ENCODE data around the gene METAP2.

The METAP2 gene

DNA sequence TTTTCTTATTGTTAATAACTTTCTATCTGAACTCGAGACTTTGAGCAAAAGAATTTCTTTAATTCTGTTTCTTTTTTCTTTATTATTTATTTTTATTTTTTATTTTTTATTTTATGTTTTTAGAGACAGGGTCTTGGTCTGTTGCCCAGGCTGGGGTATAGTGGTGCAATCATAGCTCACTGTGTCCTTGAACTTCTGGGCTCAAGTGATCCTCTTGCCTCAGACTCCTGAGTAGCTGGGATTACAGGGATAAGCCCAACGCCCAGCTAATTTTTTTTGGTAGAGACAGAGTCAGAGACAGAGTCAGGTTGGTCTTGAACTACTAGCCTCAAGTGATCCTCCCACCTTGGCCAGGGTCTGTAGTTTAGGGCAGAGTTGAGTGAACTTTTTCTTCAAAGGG, 18.5 kb downstream of the METAP2 start:
- H3K4me2 ChIP-seq (ENCODE audit: low read length), result no peak overlapping the region
- no peak overlapping the region for H3K27ac ChIP-seq (ENCODE audit: low read depth, low read length)
- H3K27me3 ChIP-seq (ENCODE audit: control insufficient read depth, low read length), result no peaks in the 10 kb centered on the region
- H3K4me1 ChIP-seq (ENCODE audit: control insufficient read depth, low read length), result peaks cover 10% of the 10 kb centered on the region
- no peaks in the 10 kb centered on the region for H4K20me1 ChIP-seq (ENCODE audit: control insufficient read depth, insufficient read depth, low read depth, low read length)
- H3K79me2 ChIP-seq (ENCODE audit: control insufficient read depth, low read length), result peaks cover 95% of the 10 kb centered on the region
- H3K36me3 ChIP-seq (ENCODE audit: control insufficient read depth, low read length), result peaks cover 96% of the 10 kb centered on the region
- no peaks in the 10 kb centered on the region for H3K9me3 ChIP-seq (ENCODE audit: control insufficient read depth, insufficient read depth, low read length)
- H3F3A ChIP-seq (ENCODE audit: control insufficient read depth, insufficient read depth), result peaks cover 34% of the 10 kb centered on the region
- H3K9me2 ChIP-seq (replicated peaks; ENCODE audit: control insufficient read depth, low read length), result no peaks in the 10 kb centered on the region
- no peak for TF ChIP-seq EZH2phosphoT487 (IDR thresholded peaks at IDR 0.05; ENCODE audit: borderline replicate concordance, low read length)
- TF ChIP-seq, protein P1, sequence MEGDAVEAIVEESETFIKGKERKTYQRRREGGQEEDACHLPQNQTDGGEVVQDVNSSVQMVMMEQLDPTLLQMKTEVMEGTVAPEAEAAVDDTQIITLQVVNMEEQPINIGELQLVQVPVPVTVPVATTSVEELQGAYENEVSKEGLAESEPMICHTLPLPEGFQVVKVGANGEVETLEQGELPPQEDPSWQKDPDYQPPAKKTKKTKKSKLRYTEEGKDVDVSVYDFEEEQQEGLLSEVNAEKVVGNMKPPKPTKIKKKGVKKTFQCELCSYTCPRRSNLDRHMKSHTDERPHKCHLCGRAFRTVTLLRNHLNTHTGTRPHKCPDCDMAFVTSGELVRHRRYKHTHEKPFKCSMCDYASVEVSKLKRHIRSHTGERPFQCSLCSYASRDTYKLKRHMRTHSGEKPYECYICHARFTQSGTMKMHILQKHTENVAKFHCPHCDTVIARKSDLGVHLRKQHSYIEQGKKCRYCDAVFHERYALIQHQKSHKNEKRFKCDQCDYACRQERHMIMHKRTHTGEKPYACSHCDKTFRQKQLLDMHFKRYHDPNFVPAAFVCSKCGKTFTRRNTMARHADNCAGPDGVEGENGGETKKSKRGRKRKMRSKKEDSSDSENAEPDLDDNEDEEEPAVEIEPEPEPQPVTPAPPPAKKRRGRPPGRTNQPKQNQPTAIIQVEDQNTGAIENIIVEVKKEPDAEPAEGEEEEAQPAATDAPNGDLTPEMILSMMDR (IDR thresholded peaks at IDR 0.05; ENCODE audit: low read depth, low read length, poor library complexity, severe bottlenecking), result no peak
- H3K4me3 ChIP-seq (ENCODE audit: low read length), result no peak overlapping the region

- Histone ChIP-seq H3F3A (ENCODE audit: control insufficient read depth, insufficient read depth) (peaks cover 23% of the 10 kb centered on the region), H3K4me1 (ENCODE audit: control insufficient read depth, low read length) (peaks cover 10% of the 10 kb centered on the region), H3K79me2 (ENCODE audit: control insufficient read depth, low read length) (peaks cover 94% of the 10 kb centered on the region), H3K27ac (ENCODE audit: low read depth, low read length) (no peak overlapping the region), H3K36me3 (ENCODE audit: control insufficient read depth, low read length) (peaks cover 94% of the 10 kb centered on the region), H3K9me3 (ENCODE audit: control insufficient read depth, insufficient read depth, low read length) (no peaks in the 10 kb centered on the region), H3K9me2 (replicated peaks; ENCODE audit: control insufficient read depth, low read length) (no peaks in the 10 kb centered on the region), H4K20me1 (ENCODE audit: control insufficient read depth, insufficient read depth, low read depth, low read length) (no peaks in the 10 kb centered on the region), H3K4me2 (ENCODE audit: low read length) (no peak overlapping the region), H3K27me3 (ENCODE audit: control insufficient read depth, low read length) (no peaks in the 10 kb centered on the region), H3K4me3 (ENCODE audit: low read length) (no peak overlapping the region)
- TF ChIP-seq, protein P1 (IDR thresholded peaks at IDR 0.05; ENCODE audit: low read depth, low read length, poor library complexity, severe bottlenecking), result no peak
- no peak for TF ChIP-seq EZH2phosphoT487 (IDR thresholded peaks at IDR 0.05; ENCODE audit: borderline replicate concordance, low read length)
Observed at GRCh38 chr12:95494888-95495287, 20.9 kb downstream of the METAP2 start.

DNA sequence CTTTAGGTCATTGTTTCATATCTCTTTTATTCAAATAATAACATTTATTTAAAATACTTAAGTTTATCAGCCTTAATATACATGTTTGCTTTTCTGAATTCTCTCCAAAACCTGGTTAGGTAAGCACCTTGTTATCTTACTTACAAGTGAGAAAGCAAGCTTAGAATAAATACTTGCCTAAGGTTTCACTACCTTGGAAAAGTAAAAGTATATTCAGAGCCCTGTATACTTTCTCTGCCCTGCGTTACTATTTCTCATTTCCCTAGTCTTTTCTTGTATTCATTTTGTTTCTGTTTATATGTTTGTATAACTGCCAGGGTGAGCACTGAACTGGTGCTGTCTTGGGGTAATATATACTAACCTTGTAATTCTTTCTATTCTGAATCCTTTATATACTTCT, 21.5 kb downstream of the METAP2 start:
- Histone ChIP-seq H3F3A (ENCODE audit: control insufficient read depth, insufficient read depth) (peaks cover 21% of the 10 kb centered on the region), H3K27ac (ENCODE audit: low read depth, low read length) (no peak overlapping the region), H3K79me2 (ENCODE audit: control insufficient read depth, low read length) (peaks cover 94% of the 10 kb centered on the region), H4K20me1 (ENCODE audit: control insufficient read depth, insufficient read depth, low read depth, low read length) (no peaks in the 10 kb centered on the region), H3K9me3 (ENCODE audit: control insufficient read depth, insufficient read depth, low read length) (no peaks in the 10 kb centered on the region), H3K4me3 (ENCODE audit: low read length) (no peak overlapping the region), H3K4me2 (ENCODE audit: low read length) (no peak overlapping the region), H3K9me2 (replicated peaks; ENCODE audit: control insufficient read depth, low read length) (no peaks in the 10 kb centered on the region), H3K4me1 (ENCODE audit: control insufficient read depth, low read length) (peaks cover 10% of the 10 kb centered on the region), H3K27me3 (ENCODE audit: control insufficient read depth, low read length) (no peaks in the 10 kb centered on the region), H3K36me3 (ENCODE audit: control insufficient read depth, low read length) (peaks cover 94% of the 10 kb centered on the region)
- TF ChIP-seq EZH2phosphoT487 (IDR thresholded peaks at IDR 0.05; ENCODE audit: borderline replicate concordance, low read length), result no peak
- TF ChIP-seq, protein P1 (IDR thresholded peaks at IDR 0.05; ENCODE audit: low read depth, low read length, poor library complexity, severe bottlenecking), result no peak

Data from DOHH2 (cell line).